HG03439 (cell line): Measurements from ENCODE around the gene ITGA7.

Experiments used
- ATAC-seq: cut with Tn5 transposase; IDR thresholded peaks from one replicate; pipeline ENCODE4 v1.9.1; 2021; ENCODE audit warnings: mild to moderate bottlenecking, moderate library complexity; ENCODE audit not compliant: unreplicated experiment

The ITGA7 gene

GRCh38 chr12:55687746-55688145, 20.0 kb downstream of the ITGA7 start:
- no peak for ATAC-seq

- no peak for ATAC-seq
Measured at GRCh38 chr12:55686366-55687010, 21.2 kb downstream of the ITGA7 start.

GRCh38 chr12:55685671-55686070, 22.0 kb downstream of the ITGA7 start:
- no peak for ATAC-seq

GRCh38 chr12:55684761-55685370, 22.8 kb downstream of the ITGA7 start:
- ATAC-seq = no peak

- ATAC-seq = no peak
Measured at GRCh38 chr12:55683676-55684075, 24.0 kb downstream of the ITGA7 start.

GRCh38 chr12:55682087-55682796, 25.5 kb downstream of the ITGA7 start:
- ATAC-seq = no peak

- no peak for ATAC-seq
Measured at GRCh38 chr12:55681142-55682077, 26.3 kb downstream of the ITGA7 start.

GRCh38 chr12:55679691-55680090, 28.0 kb downstream of the ITGA7 start:
- no peak for ATAC-seq

GRCh38 chr12:55676707-55677106, 31.0 kb downstream of the ITGA7 start:
- ATAC-seq = no peak

- ATAC-seq = no peak
Measured at GRCh38 chr12:55675666-55676065, 32.0 kb downstream of the ITGA7 start.

- peak; percentile 95 for ATAC-seq
Measured at GRCh38 chr12:55673638-55674037, 34.1 kb downstream of the ITGA7 start.

GRCh38 chr12:55671746-55672145, 36.0 kb downstream of the ITGA7 start:
- no peak for ATAC-seq

- ATAC-seq = no peak
Measured at GRCh38 chr12:55670276-55670675, 37.4 kb downstream of the ITGA7 start.

GRCh38 chr12:55666508-55666907, 41.2 kb downstream of the ITGA7 start:
- ATAC-seq = no peak

- no peak for ATAC-seq
Measured at GRCh38 chr12:55664826-55665225, 42.9 kb downstream of the ITGA7 start.

GRCh38 chr12:55663391-55663790, 44.3 kb downstream of the ITGA7 start:
- ATAC-seq = no peak

GRCh38 chr12:55659486-55660385, 48.0 kb downstream of the ITGA7 start:
- ATAC-seq = no peak

- no peak for ATAC-seq
Measured at GRCh38 chr12:55658635-55659391, 48.9 kb downstream of the ITGA7 start.

GRCh38 chr12:55658212-55658611, 49.5 kb downstream of the ITGA7 start:
- ATAC-seq = no peak
